Trophoblast cell (in vitro differentiated cells and primary cell): Measurements from ENCODE around the gene PCDHB2.
"Not testable (repeated sequence)": the region's sequence is repeated elsewhere in the genome, so short reads cannot be mapped to it uniquely, and the experiment has no call there.

Experiments
- DNase-seq, 2 donors: peaks; one replicate each; pipeline ENCODE4 v3.0.0-alpha.2; 2016
- H2AFZ ChIP-seq: 2 replicates; pipeline ENCODE4 v1.6.1; 2013; ENCODE audit warnings: low read length, moderate library complexity, mild to moderate bottlenecking; ENCODE audit not compliant: insufficient read depth, poor library complexity
- H2AK5ac ChIP-seq: 2 replicates; pipeline ENCODE4 v1.6.1; 2013; ENCODE audit warnings: mild to moderate bottlenecking, low read length
- H2BK120ac ChIP-seq: 2 replicates; pipeline ENCODE4 v1.6.1; 2013; ENCODE audit warnings: low read length, mild to moderate bottlenecking, moderate library complexity; ENCODE audit not compliant: insufficient read depth, poor library complexity
- H2BK12ac ChIP-seq: 2 replicates; pipeline ENCODE4 v1.6.1; 2013; ENCODE audit warnings: mild to moderate bottlenecking, low read length, moderate library complexity
- H2BK5ac ChIP-seq: 2 replicates; pipeline ENCODE4 v1.6.1; 2013; ENCODE audit warnings: low read length, low read depth, moderate library complexity, mild to moderate bottlenecking; ENCODE audit not compliant: poor library complexity
- H3K14ac ChIP-seq: 2 replicates; pipeline ENCODE4 v1.6.1; 2013; ENCODE audit warnings: mild to moderate bottlenecking, low read length
- H3K18ac ChIP-seq: 2 replicates; pipeline ENCODE4 v1.6.1; 2013; ENCODE audit warnings: mild to moderate bottlenecking, low read length
- H3K23ac ChIP-seq: 2 replicates; pipeline ENCODE4 v1.6.1; 2013; ENCODE audit warnings: low read length
- H3K27ac ChIP-seq: 2 replicates; pipeline ENCODE4 v1.5.1; 2013; ENCODE audit warnings: low read depth, mild to moderate bottlenecking, inconsistent platforms, low read length, moderate library complexity
- H3K27me3 ChIP-seq: 2 replicates; pipeline ENCODE4 v1.6.1; 2013; ENCODE audit warnings: inconsistent platforms, mild to moderate bottlenecking, low read length, moderate library complexity; ENCODE audit not compliant: insufficient read depth
- H3K36me3 ChIP-seq, 2 experiments: 1 replicate in 1 of 2; 2 replicates in 1 of 2; pipeline ENCODE4 v1.6.1; 2013; ENCODE audit warnings: low read length in 2 of 2, mild to moderate bottlenecking in 2 of 2, moderate library complexity in 1 of 2; ENCODE audit not compliant: insufficient read depth in 2 of 2, control insufficient read depth in 1 of 2
- H3K4ac ChIP-seq: 2 replicates; pipeline ENCODE4 v1.6.1; 2013; ENCODE audit warnings: low read depth, mild to moderate bottlenecking, low read length, moderate library complexity
- H3K4me1 ChIP-seq, 2 experiments: 1 replicate in 1 of 2; 2 replicates in 1 of 2; pipeline ENCODE4 v1.6.1; 2013; ENCODE audit warnings: low read length in 2 of 2, mild to moderate bottlenecking in 2 of 2, moderate library complexity in 1 of 2; ENCODE audit not compliant: insufficient read depth in 2 of 2, control insufficient read depth in 1 of 2
- H3K4me2 ChIP-seq: 2 replicates; pipeline ENCODE4 v1.6.1; 2013; ENCODE audit warnings: inconsistent platforms, mild to moderate bottlenecking, low read length, moderate library complexity
- H3K4me3 ChIP-seq: 2 replicates; pipeline ENCODE4 v1.5.1; 2013; ENCODE audit warnings: mild to moderate bottlenecking, low read depth, low read length, inconsistent platforms
- H3K79me1 ChIP-seq: one replicate; pipeline ENCODE4 v1.6.1; 2013; ENCODE audit warnings: low read length
- H3K79me2 ChIP-seq: 2 replicates; pipeline ENCODE4 v1.6.1; 2013; ENCODE audit warnings: low read length, mild to moderate bottlenecking; ENCODE audit not compliant: control insufficient read depth, insufficient read depth, poor library complexity
- H3K9ac ChIP-seq: 2 replicates; pipeline ENCODE4 v1.6.1; 2013; ENCODE audit warnings: mild to moderate bottlenecking, low read length
- H3K9me3 ChIP-seq: 2 replicates; pipeline ENCODE4 v1.6.1; 2013; ENCODE audit warnings: low read depth, mild to moderate bottlenecking, control low read depth, inconsistent platforms, low read length; ENCODE audit not compliant: insufficient read depth
- H4K12ac ChIP-seq: 2 replicates; pipeline ENCODE4 v1.6.1; 2013; ENCODE audit warnings: low read depth, mild to moderate bottlenecking, low read length, moderate library complexity
- H4K8ac ChIP-seq: 2 replicates; pipeline ENCODE4 v1.6.1; 2013; ENCODE audit warnings: low read depth, mild to moderate bottlenecking, low read length, moderate library complexity
- H4K91ac ChIP-seq: one replicate; pipeline ENCODE4 v1.6.1; 2013; ENCODE audit warnings: low read depth, mild to moderate bottlenecking, low read length, moderate library complexity
- WGBS: extraction: QIAGEN DNeasy Blood & Tissue Kit; methylation state at CpG from one replicate; pipeline ENCODE4 v1.1.7; 2013; ENCODE audit warnings: missing lambda C conversion rate; ENCODE audit not compliant: insufficient read length, insufficient coverage; ENCODE audit errors: extremely low coverage; 5-methylcytosine and 5-hydroxymethylcytosine counted together

Gene PCDHB2

GRCh38 chr5:141121985-141122384, 27.6 kb downstream of the PCDHB2 start:
- no CpG with 5 or more reads among the region's 12 CpGs for WGBS
- no peaks in the 10 kb centered on the region for H3K4me1 ChIP-seq
- no peak overlapping the region for H2AK5ac ChIP-seq

GRCh38 chr5:141123396-141124135, 29.2 kb downstream of the PCDHB2 start:
- H2AFZ ChIP-seq, H3K9ac ChIP-seq, H3K4ac ChIP-seq, H2AK5ac ChIP-seq, H3K27me3 ChIP-seq, H3K27ac ChIP-seq, H3K36me3 ChIP-seq, H3K79me2 ChIP-seq, H3K4me1 ChIP-seq, H3K9me3 ChIP-seq, H3K23ac ChIP-seq, H3K4me2 ChIP-seq, H4K12ac ChIP-seq, H2BK12ac ChIP-seq, H4K8ac ChIP-seq, H3K79me1 ChIP-seq, DNase-seq, H3K18ac ChIP-seq, H2BK120ac ChIP-seq, H2BK5ac ChIP-seq, H3K4me3 ChIP-seq, H4K91ac ChIP-seq, H3K14ac ChIP-seq: not testable (repeated sequence)
- WGBS = no CpG with 5 or more reads among the region's 73 CpGs

More at GRCh38 chr5:141121985-141122384, 27.6 kb downstream of the PCDHB2 start:
- Histone ChIP-seq H4K8ac (no peak overlapping the region), H3K4me3 (no peak overlapping the region), H3K79me1 (no peaks in the 10 kb centered on the region), H3K23ac (no peak overlapping the region), H2BK5ac (no peak overlapping the region), H3K14ac (no peak overlapping the region), H4K91ac (no peak overlapping the region), H2BK12ac (no peak overlapping the region), H3K4me2 (no peak overlapping the region), H3K4ac (no peak overlapping the region), H3K9me3 (peaks cover 3% of the 10 kb centered on the region), H3K18ac (no peak overlapping the region), H3K27ac (no peak overlapping the region), H3K27me3 (no peaks in the 10 kb centered on the region), H3K36me3 (peaks cover 0 to 3% of the 10 kb centered on the region in 2 experiments), H3K79me2 (no peaks in the 10 kb centered on the region), H2AFZ (no peak overlapping the region), H4K12ac (no peak overlapping the region), H2BK120ac (no peak overlapping the region), H3K9ac (no peak overlapping the region)
- no peak for DNase-seq

DNA sequence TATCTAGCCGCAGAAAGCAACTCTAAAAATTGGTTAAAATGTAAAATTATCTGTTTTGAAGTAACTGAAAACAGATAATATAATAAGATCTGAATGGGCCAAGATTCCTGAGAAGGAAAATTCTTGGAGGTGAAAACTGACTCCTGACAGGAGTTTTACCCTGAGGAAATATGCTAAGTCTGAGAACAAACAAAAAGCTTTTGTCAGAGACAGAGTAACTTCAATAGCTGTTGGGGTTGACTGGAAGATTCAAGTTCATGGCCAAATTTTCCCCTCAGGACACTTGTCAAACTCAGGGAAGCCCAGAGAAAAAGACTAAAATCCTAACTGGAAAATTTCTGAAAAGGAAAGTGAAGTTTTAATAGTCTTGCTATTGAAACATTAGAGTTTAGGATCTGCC, 32.9 kb downstream of the PCDHB2 start:
- Histone ChIP-seq H3K4me1 (no peaks in the 10 kb centered on the region), H3K9ac (no peak overlapping the region), H3K18ac (no peak overlapping the region), H2BK120ac (no peak overlapping the region), H3K79me2 (no peaks in the 10 kb centered on the region), H3K79me1 (no peaks in the 10 kb centered on the region), H3K4me2 (no peak overlapping the region), H2BK5ac (no peak overlapping the region), H3K27me3 (no peaks in the 10 kb centered on the region), H4K8ac (no peak overlapping the region), H2AFZ (no peak overlapping the region), H3K23ac (no peak overlapping the region), H3K4me3 (no peak overlapping the region), H3K27ac (no peak overlapping the region), H4K12ac (no peak overlapping the region), H4K91ac (no peak overlapping the region), H3K14ac (no peak overlapping the region), H2AK5ac (no peak overlapping the region), H3K36me3 (peaks cover 0 to 1% of the 10 kb centered on the region in 2 experiments), H3K9me3 (peaks cover 2% of the 10 kb centered on the region), H2BK12ac (no peak overlapping the region), H3K4ac (no peak overlapping the region)
- WGBS = no CpG with 5 or more reads among the region's 1 CpG
- DNase-seq = no peak

GRCh38 chr5:141135030-141135717, 40.8 kb downstream of the PCDHB2 start, which contains the start of gene PCDHB5:
TSS of gene PCDHB5 (plus strand) at chr5:141135206. CDS start at chr5:141135435, 229 bp downstream.
- Histone ChIP-seq H2AFZ (no peak within 1 kb of the TSS), H2BK12ac (no peak within 1 kb of the TSS), H3K36me3 (peaks cover 0 to 1% of the 10 kb centered on the region in 2 experiments), H3K79me2 (no peaks in the 10 kb centered on the region), H3K9me3 (no peaks in the 10 kb centered on the region), H3K9ac (peak within 1 kb of the TSS; percentile 82), H3K4ac (no peak within 1 kb of the TSS), H3K23ac (no peak within 1 kb of the TSS), H3K27me3 (no peaks in the 10 kb centered on the region), H4K91ac (no peak within 1 kb of the TSS), H3K4me1 (no peaks in the 10 kb centered on the region), H4K8ac (no peak within 1 kb of the TSS), H3K79me1 (no peaks in the 10 kb centered on the region), H2BK120ac (no peak within 1 kb of the TSS), H3K4me3 (peak within 1 kb of the TSS; percentile 56), H3K4me2 (peak within 1 kb of the TSS; percentile 40), H2BK5ac (no peak within 1 kb of the TSS), H4K12ac (no peak within 1 kb of the TSS), H2AK5ac (no peak within 1 kb of the TSS), H3K18ac (no peak within 1 kb of the TSS), H3K27ac (no peak within 1 kb of the TSS), H3K14ac (no peak within 1 kb of the TSS)
- DNase-seq = no peak
- WGBS = no CpG with 5 or more reads among the region's 22 CpGs
